PC-9 (cell line): Measurements from ENCODE around the gene RTN4R. TPM values are rescaled to one million over a fixed set of nuclear protein-coding genes. Genes with fewer than 3 reads are reported as not detected.

Experiments
- BruUV-seq: library from RNA; stranded (reverse); fragments of 400-500 nt; replicated peaks from 2 replicates; lab custom pipeline; 2021; lab: Mats Ljungman, UMichigan
- CTCF ChIA-PET: fragments of 300-600 bp; sonication (Branson Sonifier 250); formaldehyde crosslinking; loops from one replicate; lab custom pipeline; 2022; ENCODE audit warnings: antibody characterized with exemption; lab: Charles Lee
- POLR2A ChIA-PET: fragments of 300-600 bp; sonication (Branson Sonifier 250); formaldehyde crosslinking; loops from one replicate; lab custom pipeline; 2022; ENCODE audit warnings: antibody characterized with exemption; ENCODE audit not compliant: unreplicated experiment; lab: Charles Lee
- DNase-seq, 2 experiments: peaks; one replicate each; pipeline versions ENCODE4 v3.0.0 to v3.0.0-alpha.2; 2015 to 2022; ENCODE audit warnings: mixed read lengths in 1 of 2
- H2AFZ ChIP-seq: fragments of 200-600 bp; sonication (generic); 2 replicates; pipeline ENCODE4 v1.8.1; 2017; ENCODE audit warnings: antibody characterized with exemption
- H3F3A ChIP-seq: fragments of 200-600 bp; sonication (generic); 2 replicates; pipeline ENCODE4 v1.8.1; 2017; ENCODE audit warnings: antibody characterized with exemption, mild to moderate bottlenecking, low read depth; ENCODE audit not compliant: insufficient read depth
- H3K27ac ChIP-seq: fragments of 200-600 bp; sonication (generic); 2 replicates; pipeline ENCODE4 v1.6.1; 2016; ENCODE audit warnings: mixed run types
- H3K27me3 ChIP-seq: fragments of 200-600 bp; sonication (generic); 2 replicates; pipeline ENCODE4 v1.6.1; 2016; ENCODE audit warnings: low read depth, mixed run types; ENCODE audit not compliant: insufficient read depth
- H3K36me3 ChIP-seq: fragments of 200-600 bp; sonication (generic); 2 replicates; pipeline ENCODE4 v1.6.1; 2016; ENCODE audit warnings: low read depth, mixed run types
- H3K4me1 ChIP-seq: fragments of 200-600 bp; sonication (generic); replicated peaks from 2 replicates; pipeline ENCODE4 v1.6.1; 2016; ENCODE audit warnings: mixed run types; ENCODE audit not compliant: insufficient read depth
- H3K4me2 ChIP-seq: fragments of 200-600 bp; sonication (generic); 2 replicates; pipeline ENCODE4 v1.6.1; 2017; ENCODE audit warnings: mixed run types
- H3K4me3 ChIP-seq: fragments of 200-600 bp; sonication (generic); 2 replicates; pipeline ENCODE4 v1.6.1; 2016; ENCODE audit warnings: mixed run types
- H3K79me2 ChIP-seq: fragments of 200-600 bp; sonication (generic); 2 replicates; pipeline ENCODE4 v1.6.1; 2017; ENCODE audit warnings: low read depth, mixed run types
- H3K9me2 ChIP-seq: fragments of 200-600 bp; sonication (generic); 2 replicates; pipeline ENCODE4 v1.8.1; 2017; ENCODE audit warnings: mild to moderate bottlenecking; ENCODE audit not compliant: insufficient read depth
- H3K9me3 ChIP-seq: fragments of 200-600 bp; sonication (generic); 2 replicates; pipeline ENCODE4 v1.8.1; 2016; ENCODE audit warnings: low read depth; ENCODE audit not compliant: insufficient read depth
- H4K20me1 ChIP-seq: fragments of 200-600 bp; sonication (generic); 2 replicates; pipeline ENCODE4 v1.8.1; 2017; ENCODE audit not compliant: insufficient read depth
- CTCF ChIP-seq: fragments of 200-600 bp; sonication (generic); conservative IDR thresholded peaks from 2 replicates; pipeline ENCODE4 v1.6.1; 2017; ENCODE audit warnings: mixed run types, antibody characterized with exemption, mild to moderate bottlenecking, moderate library complexity
- EZH2 ChIP-seq: fragments of 200-600 bp; sonication (generic); IDR thresholded peaks from 2 replicates; pipeline ENCODE4 v1.8.0; 2017; ENCODE audit warnings: antibody characterized with exemption, low read depth
- intact Hi-C: fragments of 100-400 bp; cut with micrococcal nuclease; formaldehyde crosslinking; loops from one replicate; pipeline ENCODE4 v1.10.0; 2022; ENCODE audit not compliant: unreplicated experiment
- total RNA-seq: library from RNA; stranded (reverse); gene quantifications from 2 replicates; pipeline ENCODE4 v1.2.3, GENCODE V29; 2021

The RTN4R gene
- total RNA-seq, 1 experiment from 2014 or later = 5.0 TPM

DNA sequence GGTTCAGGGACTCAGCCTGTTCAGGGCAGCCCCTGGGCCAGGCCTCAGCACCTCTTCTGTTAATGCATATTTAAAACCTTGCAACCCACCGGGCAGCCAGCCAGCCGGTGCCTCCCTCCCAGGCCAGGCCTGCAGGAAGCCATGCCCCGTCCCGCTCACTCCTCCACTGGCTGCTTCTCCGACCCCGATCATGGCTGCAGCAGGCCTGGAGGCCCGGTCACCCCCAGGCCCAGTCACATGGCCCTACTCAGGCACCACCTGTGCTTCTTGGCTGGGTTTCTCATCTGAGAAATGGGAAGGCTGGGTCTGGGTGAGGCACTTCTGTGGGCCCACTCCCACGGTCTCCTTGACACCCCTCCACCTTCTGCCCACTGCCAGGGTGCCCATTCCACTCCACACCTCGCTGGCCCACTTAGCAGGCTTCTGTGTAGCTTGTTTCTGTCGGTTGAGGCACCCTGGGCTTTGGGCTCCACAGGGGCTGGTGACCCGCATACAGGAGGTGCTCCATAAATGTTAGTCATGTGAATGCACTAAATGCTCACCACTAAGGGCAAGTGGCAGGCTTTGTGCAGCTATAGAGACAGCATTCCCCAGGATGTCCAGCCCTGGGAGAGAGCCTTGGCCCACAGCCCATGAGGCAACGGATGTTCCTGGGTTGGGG is 11.4 kb downstream of the RTN4R start:
- CTCF ChIA-PET = no interaction called here
- no TSS peak for BruUV-seq
- Histone ChIP-seq H3K4me2 (no peak overlapping the region), H3K9me2 (no peaks in the 10 kb centered on the region), H3K27me3 (no peaks in the 10 kb centered on the region), H2AFZ (no peak overlapping the region), H3K4me1 (no peaks in the 10 kb centered on the region), H3K9me3 (no peaks in the 10 kb centered on the region), H4K20me1 (no peaks in the 10 kb centered on the region), H3F3A (no peaks in the 10 kb centered on the region), H3K79me2 (no peaks in the 10 kb centered on the region), H3K36me3 (no peaks in the 10 kb centered on the region), H3K27ac (no peak overlapping the region), H3K4me3 (no peak overlapping the region)
- POLR2A ChIA-PET = no interaction called here
- no peak for DNase-seq
- TF ChIP-seq EZH2 (no peak), CTCF (no peak)
- intact Hi-C loops = no loop called here

- H3K27me3 ChIP-seq = no peaks in the 10 kb centered on the region
- no peaks in the 10 kb centered on the region for H3F3A ChIP-seq
- ChIA-PET POLR2A (no interaction called here), CTCF (no interaction called here)
- TF ChIP-seq EZH2 = no peak
- TF ChIP-seq CTCF = no peak
- H3K79me2 ChIP-seq = no peaks in the 10 kb centered on the region
- H3K9me3 ChIP-seq = no peaks in the 10 kb centered on the region
- H3K4me2 ChIP-seq = no peak overlapping the region
- no peaks in the 10 kb centered on the region for H4K20me1 ChIP-seq
- no peaks in the 10 kb centered on the region for H3K4me1 ChIP-seq
- no peaks in the 10 kb centered on the region for H3K9me2 ChIP-seq
- no peak overlapping the region for H2AFZ ChIP-seq
- BruUV-seq = no TSS peak
- H3K27ac ChIP-seq = no peak overlapping the region
- H3K36me3 ChIP-seq = no peaks in the 10 kb centered on the region
- intact Hi-C loops = no loop called here
- H3K4me3 ChIP-seq = no peak overlapping the region
- DNase-seq = no peak
These were observed 12.1 kb downstream of the RTN4R start for GRCh38 chr22:20256027-20256426.

GRCh38 chr22:20254975-20255946 is 12.9 kb downstream of the RTN4R start:
- Histone ChIP-seq H3K4me3 (no peak overlapping the region), H3K27ac (no peak overlapping the region), H3K9me2 (no peaks in the 10 kb centered on the region), H3F3A (no peaks in the 10 kb centered on the region), H4K20me1 (no peaks in the 10 kb centered on the region), H3K9me3 (no peaks in the 10 kb centered on the region), H3K4me2 (no peak overlapping the region), H2AFZ (no peak overlapping the region), H3K79me2 (no peaks in the 10 kb centered on the region), H3K36me3 (no peaks in the 10 kb centered on the region), H3K27me3 (no peaks in the 10 kb centered on the region), H3K4me1 (no peaks in the 10 kb centered on the region)
- no peak for DNase-seq
- no TSS peak for BruUV-seq
- POLR2A ChIA-PET = no interaction called here
- intact Hi-C loops = no loop called here
- TF ChIP-seq CTCF (no peak), EZH2 (no peak)
- CTCF ChIA-PET = no interaction called here
